SKM-1 treated with dmso at 0.1 percent for 144 hours (cell line): Measurements from ENCODE around the gene CLCN5.

Experiments used
- DNase-seq: peaks from one replicate; lab custom pipeline; 2025; ENCODE audit not compliant: unreplicated experiment; lab: John Stamatoyannopoulos, UW

CLCN5 gene

GRCh38 chrX:49922291-49923241 lies at the start of gene CLCN5:
Gene CLCN5 (plus strand): TSS chrX:49922596. CDS start chrX:49925299, 2,703 bp downstream.
- DNase-seq = peak; percentile 86

- DNase-seq = no peak
Measured at GRCh38 chrX:49876750-49877149, 45.6 kb upstream of the CLCN5 start.

- no peak for DNase-seq
Measured at GRCh38 chrX:49877397-49878101, 44.8 kb upstream of the CLCN5 start.

GRCh38 chrX:49878128-49878833 lies 44.1 kb upstream of the CLCN5 start:
- DNase-seq = no peak

- DNase-seq = peak; percentile 69
Measured at GRCh38 chrX:49878834-49879655, 43.4 kb upstream of the CLCN5 start, which contains the start of gene USP27X. Gene USP27X (plus strand): TSS chrX:49879484. CDS start chrX:49880308, 824 bp downstream.

GRCh38 chrX:49879656-49880277 lies 42.6 kb upstream of the CLCN5 start:
- DNase-seq = no peak

- DNase-seq = no peak
Measured at GRCh38 chrX:49880668-49881067, 41.7 kb upstream of the CLCN5 start.

- peak; percentile 63 for DNase-seq
Measured at GRCh38 chrX:49884290-49884862, 38.0 kb upstream of the CLCN5 start.

GRCh38 chrX:49892542-49892941 lies 29.9 kb upstream of the CLCN5 start:
- peak; percentile 1 for DNase-seq

GRCh38 chrX:49896951-49897350 lies 25.4 kb upstream of the CLCN5 start:
- no peak for DNase-seq

- no peak for DNase-seq
Measured at GRCh38 chrX:49901048-49901447, 21.3 kb upstream of the CLCN5 start.

- DNase-seq = peak; percentile 0
Measured at GRCh38 chrX:49910344-49910743, 12.1 kb upstream of the CLCN5 start.

GRCh38 chrX:49912086-49912485 lies 10.3 kb upstream of the CLCN5 start:
- no peak for DNase-seq

GRCh38 chrX:49912861-49913260 lies 9.5 kb upstream of the CLCN5 start:
- no peak for DNase-seq

GRCh38 chrX:49915361-49916222 lies 6.8 kb upstream of the CLCN5 start:
- DNase-seq = peak; percentile 20

- no peak for DNase-seq
Measured at GRCh38 chrX:49919617-49920016, 2.8 kb upstream of the CLCN5 start.

GRCh38 chrX:49921109-49921508 lies 1.3 kb upstream of the CLCN5 start:
- DNase-seq = no peak

GRCh38 chrX:49925176-49925575 lies 2.8 kb downstream of the CLCN5 start:
- no peak for DNase-seq

GRCh38 chrX:49930039-49930438 lies 7.6 kb downstream of the CLCN5 start:
- no peak for DNase-seq
